ENCODE measurements around the gene SLC16A6. TPM values are rescaled to one million over a fixed set of nuclear protein-coding genes. Genes with fewer than 3 reads are reported as not detected.
"Not testable (repeated sequence)": the region's sequence is repeated elsewhere in the genome, so short reads cannot be mapped to it uniquely, and the experiment has no call there.

The SLC16A6 gene
- total RNA-seq, 1 donor from 2014 or later = 0.73 TPM

DNA sequence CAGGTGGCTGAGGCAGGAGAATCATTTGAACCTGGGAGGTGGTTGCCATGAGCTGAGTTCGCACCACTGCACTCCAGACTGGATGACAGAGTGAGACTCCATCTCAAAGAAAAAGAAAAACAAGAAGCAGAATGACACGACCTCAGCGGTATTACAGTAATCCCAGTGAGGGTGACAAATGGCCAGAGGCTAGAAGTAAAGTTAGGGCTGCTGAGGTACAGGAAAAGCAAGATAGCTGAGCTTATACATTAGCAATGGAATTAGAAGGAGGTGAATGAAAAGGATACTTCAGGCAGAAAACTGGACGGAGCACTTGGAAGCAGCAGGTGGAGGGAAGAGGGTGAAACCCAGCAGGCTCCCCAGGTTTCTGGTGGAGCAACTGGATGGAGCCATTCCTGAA, 69.1 kb downstream of the SLC16A6 start:
- DNase-seq (ENCODE audit: low read depth, low spot score) = no peak

DNA sequence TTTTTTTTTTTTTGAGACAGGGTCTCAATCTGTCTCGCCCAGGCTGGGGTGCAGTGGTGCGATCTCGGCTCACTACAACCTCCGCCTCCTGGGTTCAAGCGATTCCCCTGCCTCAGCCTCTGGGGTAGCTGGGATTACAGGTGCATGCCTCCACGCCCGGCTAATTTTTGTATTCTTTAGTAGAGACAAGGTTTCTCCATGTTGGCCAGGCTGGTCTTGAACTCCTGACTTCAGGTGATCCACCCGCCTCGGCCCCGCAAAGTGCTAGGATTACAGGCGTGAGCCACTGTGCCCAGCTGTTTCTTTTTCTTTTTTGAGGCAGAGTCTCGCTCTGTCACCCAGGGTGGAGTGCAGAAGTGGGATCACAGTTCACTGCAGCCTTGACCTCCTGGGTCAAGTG, 70.1 kb downstream of the SLC16A6 start:
- DNase-seq (ENCODE audit: low read depth, low spot score) = not testable (repeated sequence)

DNA sequence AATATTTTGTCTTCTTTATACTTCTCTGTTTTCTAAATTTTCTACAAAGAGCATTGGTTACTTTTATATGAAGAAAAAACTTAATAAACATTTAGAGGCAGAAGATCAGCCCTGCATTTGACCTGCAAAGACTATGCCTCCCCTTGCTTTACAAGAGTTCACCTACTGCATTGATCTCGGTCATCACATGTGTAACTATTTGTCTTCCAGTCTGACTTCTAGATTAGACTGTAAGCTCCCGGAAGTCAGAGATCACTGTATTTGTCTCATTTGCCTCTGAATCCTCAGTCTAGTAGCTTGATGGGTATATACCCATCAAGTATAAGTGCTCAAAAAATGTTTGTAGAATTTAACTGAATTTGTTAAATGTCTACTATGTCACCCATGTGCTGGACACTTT, 70.7 kb downstream of the SLC16A6 start:
- not testable (repeated sequence) for DNase-seq (ENCODE audit: low read depth, low spot score)

DNA sequence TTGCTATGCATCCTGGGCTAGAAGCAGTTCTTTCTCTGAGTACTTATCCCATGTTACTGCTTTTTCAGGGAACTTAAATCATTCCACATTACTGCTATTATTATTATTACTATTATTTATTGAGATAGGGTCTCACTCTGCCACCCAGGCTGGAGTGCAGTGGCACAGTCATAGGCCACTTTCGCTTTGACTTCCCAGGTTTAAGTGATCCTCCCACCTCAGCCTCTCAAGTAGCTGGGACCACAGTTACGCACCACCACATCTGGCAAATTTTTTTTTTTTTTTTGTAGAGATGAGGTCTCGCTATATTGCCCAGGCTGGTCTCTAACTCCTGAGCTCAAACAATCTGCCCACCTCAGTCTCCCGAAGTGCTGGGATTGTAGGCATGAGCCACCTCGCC, 71.5 kb downstream of the SLC16A6 start:
- DNase-seq (ENCODE audit: low read depth, low spot score) = not testable (repeated sequence)

Other genes starting within 250 kb of the SLC16A6 start
- 51.5 and 52.4 TPM in 2 replicates for gene AMZ2, start 43.1 kb downstream of the SLC16A6 start, total RNA-seq
- gene ARSG, start 368 bp upstream of the SLC16A6 start, total RNA-seq = 2.3 and 3.0 TPM in 2 replicates
- 51.8 and 55.0 TPM in 2 replicates for gene WIPI1, start 166.4 kb upstream of the SLC16A6 start, total RNA-seq
- 225 and 315 TPM in 2 replicates for gene PRKAR1A, start 221.3 kb upstream of the SLC16A6 start, total RNA-seq